Skin epidermis (tissue), 12 donors: ENCODE measurements around the gene SHB.

Experiments
- H3K27ac ChIP-seq, 21 experiments: fragments of 200-600 bp; sonication (generic) in 11 of 21; one replicate each; pipeline ENCODE4 v1.5.0; 2020; ENCODE audit warnings: mild to moderate bottlenecking in 3 of 21, inconsistent platforms in 2 of 21, moderate library complexity in 2 of 21
- H3K4me3 ChIP-seq, 7 experiments: fragments of 200-600 bp; sonication (generic) in 2 of 7; one replicate each; pipeline ENCODE4 v1.5.0; 2020; ENCODE audit warnings: inconsistent platforms in 2 of 7, mild to moderate bottlenecking in 2 of 7, moderate library complexity in 1 of 7

SHB gene

GRCh38 chr9:37984278-37984671 lies 84.8 kb downstream of the SHB start:
- no peak overlapping the region for H3K4me3 ChIP-seq
- peak overlapping the region in 3 of 21 experiments; percentile 7 to 24 (median 22) for H3K27ac ChIP-seq

- no peak overlapping the region for H3K4me3 ChIP-seq
- H3K27ac ChIP-seq: no peak overlapping the region
These were observed 85.5 kb downstream of the SHB start for GRCh38 chr9:37983381-37984067.

- Histone ChIP-seq H3K27ac (no peak overlapping the region), H3K4me3 (no peak overlapping the region)
These were observed 89.2 kb downstream of the SHB start for GRCh38 chr9:37979844-37980243.

GRCh38 chr9:37978983-37979382 lies 90.0 kb downstream of the SHB start:
- Histone ChIP-seq H3K4me3 (no peak overlapping the region), H3K27ac (no peak overlapping the region)

GRCh38 chr9:37978481-37978864 lies 90.6 kb downstream of the SHB start:
- no peak overlapping the region for H3K4me3 ChIP-seq
- no peak overlapping the region for H3K27ac ChIP-seq

- peak overlapping the region in 1 of 21 experiments; percentile 7 for H3K27ac ChIP-seq
These were observed 91.1 kb downstream of the SHB start for GRCh38 chr9:37977851-37978480.

GRCh38 chr9:37976714-37977477 lies 92.1 kb downstream of the SHB start:
- peak overlapping the region in 8 of 21 experiments; percentile 7 to 50 (median 24) for H3K27ac ChIP-seq
- no peak overlapping the region for H3K4me3 ChIP-seq

More at GRCh38 chr9:37977851-37978480, 91.1 kb downstream of the SHB start:
- H3K4me3 ChIP-seq: no peak overlapping the region

- Histone ChIP-seq H3K27ac (no peak overlapping the region), H3K4me3 (no peak overlapping the region)
These were observed 93.4 kb downstream of the SHB start for GRCh38 chr9:37975639-37976038.

GRCh38 chr9:37974506-37975173 lies 94.4 kb downstream of the SHB start:
- Histone ChIP-seq H3K4me3 (no peak overlapping the region), H3K27ac (no peak overlapping the region)

- no peak overlapping the region for H3K27ac ChIP-seq
- H3K4me3 ChIP-seq: no peak overlapping the region
These were observed 96.6 kb downstream of the SHB start for GRCh38 chr9:37972351-37972848.

GRCh38 chr9:37971691-37972090 lies 97.3 kb downstream of the SHB start:
- no peak overlapping the region for H3K27ac ChIP-seq

GRCh38 chr9:37971108-37971459 lies 97.9 kb downstream of the SHB start:
- no peak overlapping the region for H3K27ac ChIP-seq
- H3K4me3 ChIP-seq: no peak overlapping the region

More at GRCh38 chr9:37971691-37972090, 97.3 kb downstream of the SHB start:
- H3K4me3 ChIP-seq: no peak overlapping the region

- no peak overlapping the region for H3K27ac ChIP-seq
- no peak overlapping the region for H3K4me3 ChIP-seq
These were observed 98.5 kb downstream of the SHB start for GRCh38 chr9:37970301-37971107.

- no peak overlapping the region for H3K4me3 ChIP-seq
- H3K27ac ChIP-seq: no peak overlapping the region
These were observed 99.3 kb downstream of the SHB start for GRCh38 chr9:37969558-37970300.

GRCh38 chr9:37969130-37969529 lies 99.9 kb downstream of the SHB start:
- H3K27ac ChIP-seq: peak overlapping the region in 1 of 21 experiments; percentile 55
- no peak overlapping the region for H3K4me3 ChIP-seq

- Histone ChIP-seq H3K4me3 (no peak overlapping the region), H3K27ac (peak overlapping the region in 3 of 21 experiments; percentile 26 to 55 (median 36))
These were observed 100.8 kb downstream of the SHB start for GRCh38 chr9:37968228-37968701.

GRCh38 chr9:37967761-37968080 lies 101.3 kb downstream of the SHB start:
- no peak overlapping the region for H3K4me3 ChIP-seq
- H3K27ac ChIP-seq: peak overlapping the region in 5 of 21 experiments; percentile 2 to 54 (median 19)

GRCh38 chr9:37967014-37967760 lies 101.8 kb downstream of the SHB start:
- Histone ChIP-seq H3K4me3 (no peak overlapping the region), H3K27ac (peak overlapping the region in 13 of 21 experiments; percentile 2 to 80 (median 42))
